GM23248 (cell line): ENCODE data around the gene BPIFB2.

Experiments used
- EZH2 ChIP-seq: fragments of 200-600 bp; sonication (generic); IDR thresholded peaks from 2 replicates; pipeline ENCODE4 v1.6.1; 2018; ENCODE audit warnings: antibody characterized with exemption, mild to moderate bottlenecking; ENCODE audit not compliant: insufficient read depth, poor library complexity, severe bottlenecking
- EZH2phosphoT487 ChIP-seq: fragments of 200-600 bp; sonication (generic); IDR thresholded peaks from 2 replicates; pipeline ENCODE4 v1.6.1; 2018; ENCODE audit warnings: antibody characterized with exemption, moderate library complexity, mild to moderate bottlenecking, low read depth; ENCODE audit not compliant: insufficient read depth

- no peak for TF ChIP-seq EZH2
- TF ChIP-seq EZH2phosphoT487 = no peak
These were observed 30.7 kb downstream of the BPIFB2 start for GRCh38 chr20:33038243-33038642.
